Activated B cell treated with CpG ODN at 0.5 μM for 24 hours (primary cell): ENCODE measurements around the gene RAD52. TPM values are rescaled to one million over a fixed set of nuclear protein-coding genes. Genes with fewer than 3 reads are reported as not detected.
"Not testable (repeated sequence)": the region's sequence is repeated elsewhere in the genome, so short reads cannot be mapped to it uniquely, and the experiment has no call there.

Source experiments
- ATAC-seq: fragments of 200-7000 bp; cut with Tn5 transposase; one replicate; pipeline ENCODE4 v1.10.0; 2021; ENCODE audit warnings: low read depth, mild to moderate bottlenecking, moderate library complexity
- CTCF ChIA-PET: fragments of 350-600 bp; sonication (Branson Sonifier 250); formaldehyde crosslinking; loops from one replicate; lab custom pipeline; 2021; ENCODE audit warnings: antibody characterized with exemption; lab: Charles Lee
- POLR2A ChIA-PET: fragments of 350-600 bp; sonication (Branson Sonifier 250); formaldehyde crosslinking; loops from one replicate; lab custom pipeline; 2021; ENCODE audit warnings: antibody characterized with exemption; lab: Charles Lee
- DNase-seq: peaks from one replicate; pipeline ENCODE4 v3.0.0; 2022
- H3K27ac Mint-ChIP-seq: one replicate; pipeline ENCODE4 v1.8.0; 2020; ENCODE audit warnings: mixed read lengths
- H3K27me3 Mint-ChIP-seq: one replicate; pipeline ENCODE4 v1.8.0; 2021; ENCODE audit warnings: mixed read lengths
- H3K36me3 Mint-ChIP-seq: one replicate; pipeline ENCODE4 v1.8.0; 2021; ENCODE audit warnings: low read depth, mixed read lengths
- H3K4me1 Mint-ChIP-seq: one replicate; pipeline ENCODE4 v1.8.0; 2021; ENCODE audit warnings: mixed read lengths
- H3K4me3 Mint-ChIP-seq: one replicate; pipeline ENCODE4 v1.8.0; 2020; ENCODE audit warnings: mild to moderate bottlenecking, mixed read lengths
- H3K9me3 Mint-ChIP-seq: one replicate; pipeline ENCODE4 v1.8.0; 2020; ENCODE audit warnings: mixed read lengths
- intact Hi-C: fragments of 100-400 bp; cut with micrococcal nuclease; formaldehyde crosslinking; loops from one replicate; pipeline ENCODE4 v1.15.1; 2024
- total RNA-seq: library from RNA; stranded (reverse); gene quantifications from 2 replicates; pipeline ENCODE4 v1.2.3, GENCODE V29; 2022
- TF ChIP-seq, protein P1 (sequence below): fragments of 200-600 bp; IDR thresholded peaks from one replicate; pipeline ENCODE4 v1.8.0; 2022; ENCODE audit warnings: antibody characterized with exemption, mild to moderate bottlenecking

Gene RAD52
- total RNA-seq, 1 donor from 2014 or later = 15.2 TPM

DNA sequence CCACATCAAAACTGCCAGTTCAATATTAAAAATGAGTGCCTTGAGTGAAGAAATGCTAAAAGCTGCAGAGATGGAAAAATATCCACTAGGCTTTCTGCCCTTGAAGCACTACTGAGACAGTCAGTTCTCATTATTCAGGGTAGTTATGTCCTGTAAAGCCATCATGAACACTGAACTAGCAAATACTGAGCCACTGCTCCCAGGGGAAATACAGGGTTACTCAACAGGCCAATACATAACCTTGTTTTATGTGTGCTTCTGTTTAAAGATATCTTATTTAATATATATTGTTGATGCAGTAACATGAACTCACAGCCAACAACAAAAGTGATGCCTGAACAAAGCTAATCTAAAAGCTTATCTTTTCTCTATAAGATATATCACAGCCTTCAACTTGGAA, 3.3 kb downstream of the RAD52 start:
- no peak overlapping the region for H3K27ac Mint-ChIP-seq

GRCh38 chr12:944211-944610, 5.3 kb downstream of the RAD52 start:
- TF ChIP-seq, protein P1, sequence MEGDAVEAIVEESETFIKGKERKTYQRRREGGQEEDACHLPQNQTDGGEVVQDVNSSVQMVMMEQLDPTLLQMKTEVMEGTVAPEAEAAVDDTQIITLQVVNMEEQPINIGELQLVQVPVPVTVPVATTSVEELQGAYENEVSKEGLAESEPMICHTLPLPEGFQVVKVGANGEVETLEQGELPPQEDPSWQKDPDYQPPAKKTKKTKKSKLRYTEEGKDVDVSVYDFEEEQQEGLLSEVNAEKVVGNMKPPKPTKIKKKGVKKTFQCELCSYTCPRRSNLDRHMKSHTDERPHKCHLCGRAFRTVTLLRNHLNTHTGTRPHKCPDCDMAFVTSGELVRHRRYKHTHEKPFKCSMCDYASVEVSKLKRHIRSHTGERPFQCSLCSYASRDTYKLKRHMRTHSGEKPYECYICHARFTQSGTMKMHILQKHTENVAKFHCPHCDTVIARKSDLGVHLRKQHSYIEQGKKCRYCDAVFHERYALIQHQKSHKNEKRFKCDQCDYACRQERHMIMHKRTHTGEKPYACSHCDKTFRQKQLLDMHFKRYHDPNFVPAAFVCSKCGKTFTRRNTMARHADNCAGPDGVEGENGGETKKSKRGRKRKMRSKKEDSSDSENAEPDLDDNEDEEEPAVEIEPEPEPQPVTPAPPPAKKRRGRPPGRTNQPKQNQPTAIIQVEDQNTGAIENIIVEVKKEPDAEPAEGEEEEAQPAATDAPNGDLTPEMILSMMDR = no peak
- ChIA-PET CTCF (no interaction called here), POLR2A (no interaction called here)
- H3K9me3 Mint-ChIP-seq = no peaks in the 10 kb centered on the region
- peak overlapping the region; percentile 28 for H3K27ac Mint-ChIP-seq
- intact Hi-C loops = no loop called here
- no peaks in the 10 kb centered on the region for H3K27me3 Mint-ChIP-seq
- ATAC-seq (no peak), DNase-seq (no peak)
- H3K4me1 Mint-ChIP-seq = peaks cover 30% of the 10 kb centered on the region
- peaks cover 49% of the 10 kb centered on the region for H3K36me3 Mint-ChIP-seq
- no peak overlapping the region for H3K4me3 Mint-ChIP-seq

More for the DNA sequence above, 3.3 kb downstream of the RAD52 start:
- ChIA-PET CTCF (no interaction called here), POLR2A (interaction anchor here (0.7 kb wide), 2 partner anchors 113 to 383 kb away, joined by 3 to 10 read pairs; no protein-coding TSS in a partner anchor)
- Mint-ChIP-seq H3K36me3 (peaks cover 38% of the 10 kb centered on the region), H3K4me3 (no peak overlapping the region), H3K4me1 (peaks cover 33% of the 10 kb centered on the region), H3K27me3 (no peaks in the 10 kb centered on the region), H3K9me3 (no peaks in the 10 kb centered on the region)
- DNase-seq (no peak), ATAC-seq (no peak)
- TF ChIP-seq, protein P1 = no peak
- intact Hi-C loops = no loop called here

- DNase-seq (no peak), ATAC-seq (no peak)
- Mint-ChIP-seq H3K27ac (no peak overlapping the region), H3K4me3 (no peak overlapping the region), H3K27me3 (no peaks in the 10 kb centered on the region), H3K4me1 (peaks cover 20% of the 10 kb centered on the region), H3K36me3 (peaks cover 50% of the 10 kb centered on the region), H3K9me3 (no peaks in the 10 kb centered on the region)
- CTCF ChIA-PET = no interaction called here
- TF ChIP-seq, protein P1 = no peak
- intact Hi-C loops = no loop called here
- POLR2A ChIA-PET = no interaction called here
These were observed 6.4 kb downstream of the RAD52 start for GRCh38 chr12:943051-943450.

GRCh38 chr12:938810-939209, 10.7 kb downstream of the RAD52 start:
- Mint-ChIP-seq H3K27me3 (no peaks in the 10 kb centered on the region), H3K36me3 (peaks cover 44% of the 10 kb centered on the region), H3K27ac (no peak overlapping the region), H3K4me1 (no peaks in the 10 kb centered on the region), H3K4me3 (no peak overlapping the region), H3K9me3 (no peaks in the 10 kb centered on the region)
- ChIA-PET POLR2A (interaction anchor here (0.6 kb wide), 1 partner anchor 10 kb away, joined by 5 read pairs; the partner anchor contains the start of gene RAD52), CTCF (no interaction called here)
- intact Hi-C loops = no loop called here
- TF ChIP-seq, protein P1 = no peak
- DNase-seq (no peak), ATAC-seq (no peak)

- Mint-ChIP-seq H3K4me1 (no peaks in the 10 kb centered on the region), H3K36me3 (peaks cover 42% of the 10 kb centered on the region), H3K9me3 (no peaks in the 10 kb centered on the region), H3K4me3 (no peak overlapping the region), H3K27ac (no peak overlapping the region), H3K27me3 (no peaks in the 10 kb centered on the region)
- DNase-seq (no peak), ATAC-seq (no peak)
- TF ChIP-seq, protein P1 = no peak
- intact Hi-C loops = no loop called here
- ChIA-PET CTCF (no interaction called here), POLR2A (interaction anchor here (0.6 kb wide), 1 partner anchor 113 kb away, joined by 14 read pairs; no protein-coding TSS in a partner anchor)
These were observed 12.8 kb downstream of the RAD52 start for GRCh38 chr12:936377-937345.

- DNase-seq, H3K27me3 Mint-ChIP-seq, H3K9me3 Mint-ChIP-seq, H3K4me3 Mint-ChIP-seq, CTCF ChIA-PET, ATAC-seq, intact Hi-C loops, POLR2A ChIA-PET, H3K27ac Mint-ChIP-seq, H3K4me1 Mint-ChIP-seq: not testable (repeated sequence)
- peaks cover 48% of the 10 kb centered on the region for H3K36me3 Mint-ChIP-seq
These were observed 13.6 kb downstream of the RAD52 start for GRCh38 chr12:935891-936290.
